ENCODE data around the gene PCED1B. TPM values are rescaled to one million over a fixed set of nuclear protein-coding genes. Genes with fewer than 3 reads are reported as not detected.

Gene PCED1B
- total RNA-seq, 2 donors from 2014 or later, result 6.6 to 12.3 TPM

DNA sequence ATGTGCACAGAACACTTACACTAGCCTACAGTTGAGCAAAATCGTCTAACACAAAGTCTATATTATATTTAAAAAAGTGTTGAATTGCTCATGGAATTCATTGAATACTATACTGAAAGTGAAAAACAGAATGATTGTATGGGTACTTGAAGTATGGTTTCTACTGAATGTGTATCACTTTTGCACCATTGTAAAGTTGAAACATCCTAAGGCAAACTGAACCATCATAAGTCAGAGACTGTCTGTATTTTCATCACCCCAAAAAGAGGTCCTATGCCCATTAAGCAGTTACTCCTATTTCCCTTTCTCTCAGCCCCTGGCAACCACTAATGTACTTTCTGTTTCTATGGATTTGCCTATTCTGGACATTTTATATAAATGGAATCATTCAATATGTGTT lies 4.8 kb downstream of the PCED1B start:
- Histone ChIP-seq H3K9me3 (no peaks in the 10 kb centered on the region), H3K27me3 (replicated peaks; ENCODE audit: insufficient read depth) (no peaks in the 10 kb centered on the region), H3K36me3 (no peaks in the 10 kb centered on the region), H3K27ac (peak overlapping the region; percentile 43 to 98), H3K4me3 (no peak overlapping the region), H3K4me1 (ENCODE audit: control insufficient read depth in 1 of 2, low read depth in 2 of 2) (peaks cover 44 to 82% of the 10 kb centered on the region in 2 donors)
- no peak for DNase-seq (ENCODE audit: low spot score)
- no peak for ATAC-seq (ENCODE audit: insufficient number of reproducible peaks, low FRiP score, low read depth)
- TF ChIP-seq, protein P1, sequence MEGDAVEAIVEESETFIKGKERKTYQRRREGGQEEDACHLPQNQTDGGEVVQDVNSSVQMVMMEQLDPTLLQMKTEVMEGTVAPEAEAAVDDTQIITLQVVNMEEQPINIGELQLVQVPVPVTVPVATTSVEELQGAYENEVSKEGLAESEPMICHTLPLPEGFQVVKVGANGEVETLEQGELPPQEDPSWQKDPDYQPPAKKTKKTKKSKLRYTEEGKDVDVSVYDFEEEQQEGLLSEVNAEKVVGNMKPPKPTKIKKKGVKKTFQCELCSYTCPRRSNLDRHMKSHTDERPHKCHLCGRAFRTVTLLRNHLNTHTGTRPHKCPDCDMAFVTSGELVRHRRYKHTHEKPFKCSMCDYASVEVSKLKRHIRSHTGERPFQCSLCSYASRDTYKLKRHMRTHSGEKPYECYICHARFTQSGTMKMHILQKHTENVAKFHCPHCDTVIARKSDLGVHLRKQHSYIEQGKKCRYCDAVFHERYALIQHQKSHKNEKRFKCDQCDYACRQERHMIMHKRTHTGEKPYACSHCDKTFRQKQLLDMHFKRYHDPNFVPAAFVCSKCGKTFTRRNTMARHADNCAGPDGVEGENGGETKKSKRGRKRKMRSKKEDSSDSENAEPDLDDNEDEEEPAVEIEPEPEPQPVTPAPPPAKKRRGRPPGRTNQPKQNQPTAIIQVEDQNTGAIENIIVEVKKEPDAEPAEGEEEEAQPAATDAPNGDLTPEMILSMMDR (IDR thresholded peaks at IDR 0.05), result no peak

DNA sequence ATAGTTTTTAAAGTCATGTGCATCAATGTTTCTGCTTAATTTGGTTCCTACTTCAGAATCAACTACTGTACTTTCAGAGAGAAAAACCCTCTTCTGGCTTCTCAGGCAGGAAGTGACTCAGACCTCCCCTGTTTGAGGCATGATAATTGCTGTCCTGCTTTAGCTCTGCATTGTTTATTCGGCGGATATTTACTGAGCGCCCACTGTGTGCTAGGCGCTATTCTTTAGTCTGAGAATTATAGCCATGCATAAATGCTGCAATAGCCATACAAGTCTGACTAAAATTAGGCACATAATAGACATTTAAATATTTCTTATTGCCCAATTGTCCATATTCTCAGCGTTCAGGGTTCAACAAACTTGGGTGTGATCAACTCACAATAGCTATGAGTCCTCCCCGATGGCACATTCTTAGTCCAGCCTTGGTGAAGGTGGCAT lies 6.4 kb downstream of the PCED1B start:
- Histone ChIP-seq H3K9me3 (no peaks in the 10 kb centered on the region), H3K27ac (peak overlapping the region; percentile 6 to 98), H3K36me3 (no peaks in the 10 kb centered on the region), H3K4me1 (ENCODE audit: control insufficient read depth in 1 of 2, low read depth in 2 of 2) (peaks cover 44 to 82% of the 10 kb centered on the region in 2 donors), H3K27me3 (replicated peaks; ENCODE audit: insufficient read depth) (no peaks in the 10 kb centered on the region), H3K4me3 (peak overlapping the region; percentile 9)
- no peak for DNase-seq (ENCODE audit: low spot score)
- TF ChIP-seq, protein P1 (IDR thresholded peaks at IDR 0.05), result no peak
- ATAC-seq (ENCODE audit: insufficient number of reproducible peaks, low FRiP score, low read depth), result no peak

DNA sequence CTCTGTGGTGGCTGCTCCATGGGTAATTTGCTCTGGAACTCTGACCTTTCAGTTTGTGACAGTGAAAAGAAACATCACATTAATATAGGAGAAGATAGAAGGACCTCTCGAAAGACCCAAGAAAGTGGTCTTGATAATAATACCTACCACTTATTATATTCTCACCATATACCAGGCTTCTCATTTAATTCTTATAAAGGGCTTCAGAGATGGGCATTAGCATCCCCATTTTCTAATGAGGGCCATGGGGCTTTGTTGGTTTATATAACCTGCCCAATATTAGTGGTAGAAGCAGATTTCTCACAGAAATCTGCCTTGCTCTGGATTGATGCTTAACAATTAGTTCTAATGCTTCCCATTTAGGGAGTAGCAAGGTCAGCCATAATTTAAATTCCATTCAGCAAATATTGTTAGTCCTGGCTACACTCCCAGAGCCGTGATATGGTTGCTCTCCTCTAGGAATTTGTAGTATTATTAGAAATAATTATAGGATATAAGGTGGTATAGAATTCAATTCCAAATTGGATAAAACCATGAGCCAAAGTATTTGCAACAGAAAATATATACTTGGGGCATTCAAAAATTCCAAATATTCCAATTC lies 7.8 kb downstream of the PCED1B start:
- TF ChIP-seq, protein P1 (IDR thresholded peaks at IDR 0.05), result no peak
- no peak overlapping the region for H3K4me3 ChIP-seq
- H3K4me1 ChIP-seq (ENCODE audit: control insufficient read depth in 1 of 2, low read depth in 2 of 2), result peaks cover 38 to 70% of the 10 kb centered on the region in 2 donors
- no peaks in the 10 kb centered on the region for H3K36me3 ChIP-seq
- DNase-seq (ENCODE audit: low spot score), result no peak
- no peaks in the 10 kb centered on the region for H3K27me3 ChIP-seq (replicated peaks; ENCODE audit: insufficient read depth)
- H3K27ac ChIP-seq, result peak overlapping the region; percentile 82 to 98
- ATAC-seq (ENCODE audit: insufficient number of reproducible peaks, low FRiP score, low read depth), result no peak
- H3K9me3 ChIP-seq, result no peaks in the 10 kb centered on the region

DNA sequence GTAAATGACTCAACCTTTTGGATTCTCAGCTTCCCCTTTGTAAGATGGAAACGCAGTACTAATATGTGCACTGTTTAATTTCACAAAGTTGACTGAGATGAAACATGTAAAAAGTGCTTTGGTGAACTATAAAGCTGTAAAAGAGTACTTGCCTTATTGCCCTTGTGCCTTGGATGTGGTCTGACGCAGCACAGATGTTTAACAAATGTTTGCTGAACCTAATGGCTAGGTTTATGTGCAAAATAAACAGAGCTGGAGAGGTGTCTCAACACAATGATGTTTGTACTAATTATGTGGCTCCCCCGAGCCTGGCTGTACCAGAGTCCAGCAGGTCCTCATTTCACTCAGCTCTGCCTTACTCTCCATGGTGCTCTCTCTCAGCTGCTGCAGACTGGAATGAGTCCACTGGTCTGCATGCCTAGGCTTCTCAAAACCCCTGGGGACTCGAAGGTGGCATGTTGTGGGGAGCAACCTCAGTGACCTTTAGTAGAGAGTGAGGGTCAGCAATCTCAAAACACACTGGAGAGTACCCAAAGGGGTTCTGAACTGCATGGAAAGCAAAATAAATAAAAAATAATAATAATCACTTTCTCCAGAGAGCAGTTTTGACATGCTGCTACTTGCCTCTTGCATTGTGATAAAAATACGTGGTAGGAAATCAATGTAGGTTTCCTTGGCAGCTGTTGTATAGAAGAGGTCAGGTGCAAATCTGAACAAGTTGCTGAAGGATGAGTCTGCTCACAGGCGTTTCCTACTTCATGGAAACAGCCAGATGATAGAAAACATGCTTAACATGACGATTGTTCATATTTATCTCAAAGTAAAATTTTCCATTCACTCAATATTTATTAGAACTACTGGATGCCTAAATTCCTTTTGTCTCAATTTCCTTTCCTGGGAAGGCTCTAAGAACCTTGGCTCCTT lies 8.9 kb downstream of the PCED1B start:
- H3K9me3 ChIP-seq, result no peaks in the 10 kb centered on the region
- no peak for DNase-seq (ENCODE audit: low spot score)
- H3K36me3 ChIP-seq, result no peaks in the 10 kb centered on the region
- TF ChIP-seq, protein P1 (IDR thresholded peaks at IDR 0.05), result no peak
- no peak for ATAC-seq (ENCODE audit: insufficient number of reproducible peaks, low FRiP score, low read depth)
- H3K27me3 ChIP-seq (replicated peaks; ENCODE audit: insufficient read depth), result no peaks in the 10 kb centered on the region
- peak overlapping the region; percentile 82 to 98 for H3K27ac ChIP-seq
- H3K4me1 ChIP-seq (ENCODE audit: control insufficient read depth in 1 of 2, low read depth in 2 of 2), result peaks cover 30 to 62% of the 10 kb centered on the region in 2 donors
- peak overlapping the region; percentile 12 for H3K4me3 ChIP-seq

DNA sequence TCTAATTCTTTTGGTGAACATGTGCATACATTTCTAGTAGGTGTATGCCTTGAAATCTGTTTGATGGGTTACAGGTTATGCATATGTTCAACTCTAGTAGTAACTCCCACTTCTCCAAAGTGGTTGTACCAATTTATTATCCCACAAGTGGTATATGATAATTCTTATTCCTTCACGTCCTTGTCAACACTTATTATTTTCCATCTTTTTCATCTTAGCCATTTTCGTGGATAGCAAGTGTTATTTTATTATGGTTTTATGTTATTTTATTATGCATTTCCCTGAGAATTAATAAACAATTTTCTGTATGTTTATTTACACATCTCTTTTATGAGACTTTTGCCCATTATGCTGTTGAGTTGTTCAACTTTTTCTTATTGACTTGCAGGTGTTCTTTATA lies 11.6 kb downstream of the PCED1B start:
- no peaks in the 10 kb centered on the region for H3K9me3 ChIP-seq
- peak overlapping the region in 1 of 2 donors; percentile 51 for H3K27ac ChIP-seq
- H3K27me3 ChIP-seq (replicated peaks; ENCODE audit: insufficient read depth), result no peaks in the 10 kb centered on the region
- no peaks in the 10 kb centered on the region for H3K36me3 ChIP-seq
- no peak for ATAC-seq (ENCODE audit: insufficient number of reproducible peaks, low FRiP score, low read depth)
- H3K4me1 ChIP-seq (ENCODE audit: control insufficient read depth in 1 of 2, low read depth in 2 of 2), result peaks cover 16 to 42% of the 10 kb centered on the region in 2 donors
- DNase-seq (ENCODE audit: low spot score), result no peak
- H3K4me3 ChIP-seq, result no peak overlapping the region
- TF ChIP-seq, protein P1 (IDR thresholded peaks at IDR 0.05), result no peak
